BLaER1 (cell line): ENCODE measurements around the gene TMEM209.
A peak's percentile ranks its signal among the peaks of the same experiment; 100 is the strongest.
"Not testable (repeated sequence)": the region's sequence is repeated elsewhere in the genome, so short reads cannot be mapped to it uniquely, and the experiment has no call there.

Source experiments
- H3K27ac ChIP-seq: shearing (Covaris generic); formaldehyde crosslinking; 2 replicates; pipeline ENCODE4 v1.8.1; 2022
- H3K27me3 ChIP-seq: shearing (Covaris generic); formaldehyde crosslinking; 2 replicates; pipeline ENCODE4 v1.8.1; 2022
- H3K36me3 ChIP-seq: shearing (Covaris generic); formaldehyde crosslinking; 2 replicates; pipeline ENCODE4 v1.8.1; 2022
- H3K4me1 ChIP-seq: shearing (Covaris generic); formaldehyde crosslinking; 2 replicates; pipeline ENCODE4 v1.8.1; 2022
- H3K4me2 ChIP-seq: shearing (Covaris generic); formaldehyde crosslinking; 2 replicates; pipeline ENCODE4 v1.8.1; 2022
- H3K4me3 ChIP-seq: shearing (Covaris generic); formaldehyde crosslinking; 2 replicates; pipeline ENCODE4 v1.8.1; 2022
- H3K9ac ChIP-seq: shearing (Covaris generic); formaldehyde crosslinking; 2 replicates; pipeline ENCODE4 v1.8.1; 2022
- H3K9me3 ChIP-seq: shearing (Covaris generic); formaldehyde crosslinking; 2 replicates; pipeline ENCODE4 v1.8.1; 2022
- H4K20me1 ChIP-seq: shearing (Covaris generic); formaldehyde crosslinking; 2 replicates; pipeline ENCODE4 v1.8.1; 2022
- Cebpa-rat ChIP-seq: shearing (Covaris generic); IDR thresholded peaks from 2 replicates; pipeline ENCODE4 v1.8.1; 2022

The TMEM209 gene

GRCh38 chr7:130232209-130232608 is 27.0 kb upstream of the TMEM209 start:
- Histone ChIP-seq H3K36me3 (no peaks in the 10 kb centered on the region), H4K20me1 (no peaks in the 10 kb centered on the region), H3K27ac (no peak overlapping the region), H3K9ac (no peak overlapping the region), H3K4me2 (no peak overlapping the region), H3K9me3 (peaks cover 13% of the 10 kb centered on the region; the same call in 1 of the 2 replicates), H3K27me3 (no peaks in the 10 kb centered on the region), H3K4me1 (peaks cover 3% of the 10 kb centered on the region; the same call in 1 of the 2 replicates), H3K4me3 (no peak overlapping the region)
- TF ChIP-seq Cebpa-rat = no peak

- H3K27ac ChIP-seq = no peak overlapping the region
- no peak for TF ChIP-seq Cebpa-rat
- no peak overlapping the region for H3K4me3 ChIP-seq
- no peaks in the 10 kb centered on the region for H4K20me1 ChIP-seq
- no peak overlapping the region for H3K9ac ChIP-seq
- no peaks in the 10 kb centered on the region for H3K36me3 ChIP-seq
- H3K9me3 ChIP-seq = peaks cover 13% of the 10 kb centered on the region; the same call in 1 of the 2 replicates
- no peak overlapping the region for H3K4me2 ChIP-seq
- no peaks in the 10 kb centered on the region for H3K27me3 ChIP-seq
- H3K4me1 ChIP-seq = peaks cover 3% of the 10 kb centered on the region; the same call in 1 of the 2 replicates
Measured at GRCh38 chr7:130231792-130232191, 26.6 kb upstream of the TMEM209 start.

GRCh38 chr7:130229981-130230380 is 24.8 kb upstream of the TMEM209 start:
- H3K4me1 ChIP-seq, H3K27me3 ChIP-seq, H4K20me1 ChIP-seq, H3K27ac ChIP-seq, H3K36me3 ChIP-seq, H3K4me3 ChIP-seq, H3K9ac ChIP-seq, H3K4me2 ChIP-seq: not testable (repeated sequence)
- H3K9me3 ChIP-seq = peaks cover 13% of the 10 kb centered on the region; the same call in 1 of the 2 replicates

GRCh38 chr7:130228840-130229502 is 23.8 kb upstream of the TMEM209 start:
- TF ChIP-seq Cebpa-rat = no peak
- peaks cover 3% of the 10 kb centered on the region; the same call in 1 of the 2 replicates for H3K4me1 ChIP-seq
- H3K4me2 ChIP-seq = peak overlapping the region; percentile 18; the same call in 1 of the 2 replicates
- no peaks in the 10 kb centered on the region for H3K36me3 ChIP-seq
- H3K4me3 ChIP-seq = no peak overlapping the region
- peaks cover 13% of the 10 kb centered on the region; the same call in 1 of the 2 replicates for H3K9me3 ChIP-seq
- H3K9ac ChIP-seq = no peak overlapping the region
- no peaks in the 10 kb centered on the region for H3K27me3 ChIP-seq
- no peak overlapping the region for H3K27ac ChIP-seq
- H4K20me1 ChIP-seq = no peaks in the 10 kb centered on the region

- H3K9me3 ChIP-seq = peaks cover 13% of the 10 kb centered on the region; the same call in 1 of the 2 replicates
- no peak overlapping the region for H3K9ac ChIP-seq
- no peak overlapping the region for H3K4me3 ChIP-seq
- 0 out of 2 replicates have a peak overlapping the region, but pooled peaks have one; percentile 18 for H3K4me2 ChIP-seq
- no peaks in the 10 kb centered on the region for H4K20me1 ChIP-seq
- H3K4me1 ChIP-seq = peaks cover 3% of the 10 kb centered on the region; the same call in 1 of the 2 replicates
- no peaks in the 10 kb centered on the region for H3K27me3 ChIP-seq
- H3K36me3 ChIP-seq = no peaks in the 10 kb centered on the region
- no peak for TF ChIP-seq Cebpa-rat
- H3K27ac ChIP-seq = no peak overlapping the region
Measured at GRCh38 chr7:130227883-130228575, 22.8 kb upstream of the TMEM209 start.

GRCh38 chr7:130226333-130226732 is 21.1 kb upstream of the TMEM209 start:
- H3K27me3 ChIP-seq = no peaks in the 10 kb centered on the region
- no peak overlapping the region for H3K9ac ChIP-seq
- no peak overlapping the region for H3K4me2 ChIP-seq
- no peak for TF ChIP-seq Cebpa-rat
- H3K4me3 ChIP-seq = no peak overlapping the region
- H3K27ac ChIP-seq = no peak overlapping the region
- H3K9me3 ChIP-seq = peaks cover 9% of the 10 kb centered on the region; the same call in 1 of the 2 replicates
- H3K4me1 ChIP-seq = peaks cover 3% of the 10 kb centered on the region; the same call in 1 of the 2 replicates
- no peaks in the 10 kb centered on the region for H4K20me1 ChIP-seq
- H3K36me3 ChIP-seq = no peaks in the 10 kb centered on the region

- not testable (repeated sequence) for H3K27ac ChIP-seq, H3K4me3 ChIP-seq, H4K20me1 ChIP-seq, H3K36me3 ChIP-seq, H3K9me3 ChIP-seq, H3K27me3 ChIP-seq, H3K9ac ChIP-seq, H3K4me1 ChIP-seq, H3K4me2 ChIP-seq
Measured at GRCh38 chr7:130224923-130225322, 19.7 kb upstream of the TMEM209 start.

GRCh38 chr7:130224210-130224609 is 19.0 kb upstream of the TMEM209 start:
- H3K9ac ChIP-seq = no peak overlapping the region
- no peak for TF ChIP-seq Cebpa-rat
- no peaks in the 10 kb centered on the region for H3K9me3 ChIP-seq
- no peak overlapping the region for H3K4me2 ChIP-seq
- no peaks in the 10 kb centered on the region for H3K36me3 ChIP-seq
- no peak overlapping the region for H3K27ac ChIP-seq
- no peaks in the 10 kb centered on the region for H4K20me1 ChIP-seq
- H3K27me3 ChIP-seq = no peaks in the 10 kb centered on the region
- peaks cover 3% of the 10 kb centered on the region; the same call in 1 of the 2 replicates for H3K4me1 ChIP-seq
- no peak overlapping the region for H3K4me3 ChIP-seq

GRCh38 chr7:130223646-130224045 is 18.4 kb upstream of the TMEM209 start:
- H3K4me3 ChIP-seq = no peak overlapping the region
- H3K9me3 ChIP-seq = no peaks in the 10 kb centered on the region
- H3K27ac ChIP-seq = no peak overlapping the region
- no peak for TF ChIP-seq Cebpa-rat
- H3K4me2 ChIP-seq = no peak overlapping the region
- no peaks in the 10 kb centered on the region; the same call in 1 of the 2 replicates for H3K4me1 ChIP-seq
- H3K9ac ChIP-seq = no peak overlapping the region
- H3K36me3 ChIP-seq = no peaks in the 10 kb centered on the region
- H4K20me1 ChIP-seq = no peaks in the 10 kb centered on the region
- H3K27me3 ChIP-seq = no peaks in the 10 kb centered on the region

- no peak overlapping the region for H3K4me2 ChIP-seq
- no peak overlapping the region for H3K9ac ChIP-seq
- no peaks in the 10 kb centered on the region for H3K4me1 ChIP-seq
- no peaks in the 10 kb centered on the region for H3K9me3 ChIP-seq
- H4K20me1 ChIP-seq = no peaks in the 10 kb centered on the region
- no peaks in the 10 kb centered on the region for H3K36me3 ChIP-seq
- TF ChIP-seq Cebpa-rat = no peak
- H3K4me3 ChIP-seq = no peak overlapping the region
- no peak overlapping the region for H3K27ac ChIP-seq
- H3K27me3 ChIP-seq = no peaks in the 10 kb centered on the region
Measured at GRCh38 chr7:130221746-130222145, 16.5 kb upstream of the TMEM209 start.
